ENCODE measurements around the gene IPO9.

The IPO9 gene

GRCh38 chr1:201828820-201829774, at the start of gene IPO9:
TSS of gene IPO9 (plus strand) at chr1:201829157. CDS start at chr1:201829210, 53 bp downstream.
- peak in 1 of 2 experiments; percentile 74 for DNase-seq

- no peak for DNase-seq
Observed at GRCh38 chr1:201779351-201779880, 49.5 kb upstream of the IPO9 start.

GRCh38 chr1:201780952-201781351, 48.0 kb upstream of the IPO9 start:
- no peak for DNase-seq

- no peak for DNase-seq
Observed at GRCh38 chr1:201781437-201781836, 47.5 kb upstream of the IPO9 start.

- no peak for DNase-seq
Observed at GRCh38 chr1:201782353-201782752, 46.6 kb upstream of the IPO9 start.

GRCh38 chr1:201783058-201783457, 45.9 kb upstream of the IPO9 start:
- no peak for DNase-seq

- DNase-seq, result no peak
Observed at GRCh38 chr1:201783572-201783971, 45.4 kb upstream of the IPO9 start.

GRCh38 chr1:201785291-201785690, 43.7 kb upstream of the IPO9 start:
- DNase-seq, result no peak

GRCh38 chr1:201786824-201787223, 42.1 kb upstream of the IPO9 start:
- DNase-seq, result no peak

- no peak for DNase-seq
Observed at GRCh38 chr1:201788296-201788695, 40.7 kb upstream of the IPO9 start.

GRCh38 chr1:201789245-201789644, 39.7 kb upstream of the IPO9 start:
- DNase-seq, result no peak

- DNase-seq, result no peak
Observed at GRCh38 chr1:201790261-201790660, 38.7 kb upstream of the IPO9 start.

GRCh38 chr1:201791051-201791778, 37.7 kb upstream of the IPO9 start:
- no peak for DNase-seq

GRCh38 chr1:201791779-201792173, 37.2 kb upstream of the IPO9 start:
- no peak for DNase-seq

- DNase-seq, result peak in 1 of 2 experiments; percentile 36
Observed at GRCh38 chr1:201792534-201793305, 36.2 kb upstream of the IPO9 start.

- no peak for DNase-seq
Observed at GRCh38 chr1:201793306-201793925, 35.5 kb upstream of the IPO9 start.

- no peak for DNase-seq
Observed at GRCh38 chr1:201795066-201795465, 33.9 kb upstream of the IPO9 start.

GRCh38 chr1:201800246-201800645, 28.7 kb upstream of the IPO9 start:
- no peak for DNase-seq

GRCh38 chr1:201806801-201807200, 22.2 kb upstream of the IPO9 start:
- no peak for DNase-seq

GRCh38 chr1:201807958-201808632, 20.9 kb upstream of the IPO9 start:
- DNase-seq, result no peak

GRCh38 chr1:201808633-201808990, 20.3 kb upstream of the IPO9 start:
- DNase-seq, result no peak

GRCh38 chr1:201809876-201810275, 19.1 kb upstream of the IPO9 start:
- no peak for DNase-seq

Measured in cerebellar nuclear complex (tissue), 1 donor.